Spinal cord (tissue), 10 donors: ENCODE data around the gene NACC1. TPM values are rescaled to one million over a fixed set of nuclear protein-coding genes. Genes with fewer than 3 reads are reported as not detected.
"Not testable (repeated sequence)": the region's sequence is repeated elsewhere in the genome, so short reads cannot be mapped to it uniquely, and the experiment has no call there.

Experiments
- DNase-seq, 6 donors: peaks; one replicate each; pipeline versions ENCODE4 v3.0.0 to v3.0.0-alpha.2; 2013 to 2015; ENCODE audit warnings: low spot score in 6 of 6, low read depth in 4 of 6
- H3K27ac ChIP-seq: one replicate; pipeline ENCODE4 v1.5.1; 2013; ENCODE audit warnings: low read depth, low read length, control low read depth
- H3K27me3 ChIP-seq: one replicate; pipeline ENCODE4 v1.6.1; 2013; ENCODE audit warnings: low read length; ENCODE audit not compliant: control insufficient read depth, insufficient read depth
- H3K36me3 ChIP-seq: one replicate; pipeline ENCODE4 v1.6.1; 2013; ENCODE audit warnings: low read length; ENCODE audit not compliant: control insufficient read depth, insufficient read depth
- H3K4me1 ChIP-seq: one replicate; pipeline ENCODE4 v1.6.1; 2013; ENCODE audit warnings: low read length; ENCODE audit not compliant: control insufficient read depth, insufficient read depth
- H3K4me3 ChIP-seq: one replicate; pipeline ENCODE4 v1.5.1; 2013; ENCODE audit warnings: low read depth, low read length, control low read depth
- H3K9me3 ChIP-seq: one replicate; pipeline ENCODE4 v1.6.1; 2013; ENCODE audit warnings: low read length; ENCODE audit not compliant: control insufficient read depth, insufficient read depth
- WGBS: methylation state at CpG from one replicate; pipeline ENCODE4 v1.1.5; 2013; ENCODE audit warnings: missing lambda C conversion rate; ENCODE audit not compliant: insufficient coverage; 5-methylcytosine and 5-hydroxymethylcytosine counted together
- polyA plus RNA-seq, 2 donors: library from polyadenylated mRNA; unstranded; fragments of 120-200 nt; gene quantifications; one replicate each; pipeline ENCODE4 v1.2.1, GENCODE V29; 2013; ENCODE audit not compliant: insufficient read length in 2 of 2
- total RNA-seq, 2 donors: library from RNA; depleted of rRNA in 1 of 2; stranded (reverse); fragments of 120-200 nt in 1 of 2; fragments of >200 nt in 1 of 2; gene quantifications; one replicate each; pipeline versions ENCODE4 v1.2.3 to v1.2.4, GENCODE V29; 2013 to 2014
- donor health status: healthy.

Gene NACC1
- total and polyA plus RNA-seq, 4 donors = 13.3 to 45.7 (median 34.0) TPM

GRCh38 chr19:13186688-13187087 lies 68.6 kb downstream of the NACC1 start:
- H3K9me3 ChIP-seq = not testable (repeated sequence)

GRCh38 chr19:13187419-13187818 lies 69.4 kb downstream of the NACC1 start:
- DNase-seq = no peak
- no peaks in the 10 kb centered on the region for H3K9me3 ChIP-seq
- H3K27ac ChIP-seq = no peak overlapping the region
- no peaks in the 10 kb centered on the region for H3K36me3 ChIP-seq
- WGBS = 93% methylated on average over 4 of the region's 4 CpGs
- H3K4me1 ChIP-seq = peaks cover 3% of the 10 kb centered on the region
- no peak overlapping the region for H3K4me3 ChIP-seq
- no peaks in the 10 kb centered on the region for H3K27me3 ChIP-seq

More at GRCh38 chr19:13186688-13187087, 68.6 kb downstream of the NACC1 start:
- H3K27ac ChIP-seq, H3K36me3 ChIP-seq, H3K4me3 ChIP-seq, H3K4me1 ChIP-seq, DNase-seq, H3K27me3 ChIP-seq: not testable (repeated sequence)
- WGBS = 95% methylated on average over 32 of the region's 38 CpGs

- DNase-seq = no peak
- Histone ChIP-seq H3K27ac (no peak overlapping the region), H3K27me3 (no peaks in the 10 kb centered on the region), H3K4me1 (peaks cover 3% of the 10 kb centered on the region), H3K9me3 (no peaks in the 10 kb centered on the region), H3K4me3 (no peak overlapping the region), H3K36me3 (no peaks in the 10 kb centered on the region)
- WGBS = 80% methylated on average over 1 of the region's 4 CpGs
Measured at GRCh38 chr19:13189600-13189999, 71.5 kb downstream of the NACC1 start.

Other genes with a start within 250 kb of the NACC1 start
- gene DNASE2, start 236.8 kb upstream of the NACC1 start, total RNA-seq = 10 to 100 TPM; 11.7 to 19.7 TPM
- gene DNASE2, start 236.8 kb upstream of the NACC1 start, polyA plus RNA-seq = 10 to 100 TPM; 23.6 TPM
- gene KLF1, start 231.1 kb upstream of the NACC1 start, total RNA-seq = 1 to 10 TPM; 2.1 to 3.2 TPM
- gene KLF1, start 231.1 kb upstream of the NACC1 start, polyA plus RNA-seq = under 1 TPM; 0.42 to 0.57 TPM
- gene GCDH, start 227.1 kb upstream of the NACC1 start, total RNA-seq = 10 to 100 TPM; 22.9 to 30.1 TPM
- 10 to 100 TPM; 36.1 to 45.1 TPM for gene GCDH, start 227.1 kb upstream of the NACC1 start, polyA plus RNA-seq
- under 1 TPM in 1 of 2 donors, not detected in 1; 0.88 TPM for gene SYCE2, start 199.0 kb upstream of the NACC1 start, total RNA-seq
- 1 to 10 TPM; 5.3 to 6.0 TPM for gene SYCE2, start 199.0 kb upstream of the NACC1 start, polyA plus RNA-seq
- 10 to 100 TPM; 41.3 to 54.1 TPM for gene FARSA, start 184.6 kb upstream of the NACC1 start, total RNA-seq
- gene FARSA, start 184.6 kb upstream of the NACC1 start, polyA plus RNA-seq = 10 to 100 TPM; 74.0 to 80.6 TPM
- 100 to 1,000 TPM; 452 to 872 TPM for gene CALR, start 179.7 kb upstream of the NACC1 start, total RNA-seq
- gene CALR, start 179.7 kb upstream of the NACC1 start, polyA plus RNA-seq = 100 to 1,000 TPM; 521 to 592 TPM
- 10 to 100 TPM; 37.6 to 85.9 TPM for gene RAD23A, start 172.4 kb upstream of the NACC1 start, total RNA-seq
- 100 to 1,000 TPM; 101 to 109 TPM for gene RAD23A, start 172.4 kb upstream of the NACC1 start, polyA plus RNA-seq
- gene GADD45GIP1, start 161.0 kb upstream of the NACC1 start, total RNA-seq = 10 to 100 TPM in 1 of 2 donors, 1 to 10 TPM in 1; 9.7 to 24.2 TPM
- 10 to 100 TPM; 50.3 to 55.6 TPM for gene GADD45GIP1, start 161.0 kb upstream of the NACC1 start, polyA plus RNA-seq
- under 1 TPM in 1 of 2 donors, not detected in 1; 0.28 TPM for gene DAND5, start 148.7 kb upstream of the NACC1 start, total RNA-seq
- gene DAND5, start 148.7 kb upstream of the NACC1 start, polyA plus RNA-seq = under 1 TPM; 0.44 to 0.49 TPM
- 10 to 100 TPM; 53.3 to 61.8 TPM for gene NFIX, start 122.8 kb upstream of the NACC1 start, total RNA-seq
- 100 to 1,000 TPM; 175 to 198 TPM for gene NFIX, start 122.8 kb upstream of the NACC1 start, polyA plus RNA-seq
- 10 to 100 TPM in 1 of 2 donors, 1 to 10 TPM in 1; 8.8 to 11.0 TPM for gene LYL1, start 15.4 kb upstream of the NACC1 start, total RNA-seq
- gene LYL1, start 15.4 kb upstream of the NACC1 start, polyA plus RNA-seq = 1 to 10 TPM; 7.7 TPM
- 10 to 100 TPM; 11.8 to 26.2 TPM for gene TRMT1, start 1.5 kb upstream of the NACC1 start, total RNA-seq
- 10 to 100 TPM; 38.7 to 47.5 TPM for gene TRMT1, start 1.5 kb upstream of the NACC1 start, polyA plus RNA-seq
- gene STX10, start 32.1 kb downstream of the NACC1 start, total RNA-seq = 10 to 100 TPM; 25.5 to 58.0 TPM
- 10 to 100 TPM; 69.4 to 71.3 TPM for gene STX10, start 32.1 kb downstream of the NACC1 start, polyA plus RNA-seq
- 10 to 100 TPM; 12.6 to 25.5 TPM for gene IER2, start 32.1 kb downstream of the NACC1 start, total RNA-seq
- gene IER2, start 32.1 kb downstream of the NACC1 start, polyA plus RNA-seq = 10 to 100 TPM; 38.1 to 56.2 TPM